Raji (cell line): ENCODE measurements around the gene YARS1.

Experiments
- POLR2A ChIP-seq: IDR thresholded peaks from 2 replicates; pipeline ENCODE4 v1.6.1; 2011; ENCODE audit warnings: low read depth, low read length, control low read depth; ENCODE audit not compliant: insufficient read depth

The YARS1 gene

DNA sequence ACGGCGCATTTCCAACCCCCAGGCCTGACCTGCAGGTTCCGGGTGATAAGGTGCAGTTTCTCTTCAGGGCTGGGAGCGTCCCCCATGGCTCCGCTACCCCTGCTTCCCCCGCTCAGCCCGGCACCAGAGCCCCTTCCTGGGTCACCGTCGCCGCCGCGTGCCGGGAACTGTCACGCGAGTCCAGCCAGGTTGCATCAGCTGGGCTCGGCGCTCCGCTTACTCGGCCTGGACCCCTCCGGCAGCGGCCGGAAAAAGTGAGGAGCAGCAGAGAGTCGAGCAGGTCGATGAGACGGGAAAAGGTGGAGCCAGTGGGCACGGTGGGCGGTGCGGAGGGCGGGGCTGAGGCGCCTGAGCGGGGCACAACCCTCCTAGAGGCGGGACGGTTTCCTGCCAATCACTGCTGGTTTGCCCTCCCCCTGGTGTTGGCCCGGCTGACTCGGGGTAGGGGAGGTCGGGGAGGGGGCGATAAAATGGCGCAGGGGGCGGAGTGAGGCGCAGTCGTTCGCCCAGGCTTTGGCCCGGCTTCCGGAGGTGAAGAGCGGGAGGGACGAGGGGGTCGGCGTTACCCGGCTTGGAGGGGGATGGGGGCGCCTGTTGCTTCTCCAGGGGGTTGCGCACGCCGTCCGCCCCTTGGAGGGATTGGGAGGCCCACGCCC is at the start of gene YARS1, which contains the start of gene S100PBP:
Gene YARS1 (minus strand): TSS at position 200 of the 656 bp plus-strand sequence. CDS start 114 bp downstream, at position 86.
Gene S100PBP (plus strand): TSS at position 495 of the 656 bp plus-strand sequence. CDS start 8,447 bp downstream, outside the sequence.
- TF ChIP-seq POLR2A: peak; percentile 71

DNA sequence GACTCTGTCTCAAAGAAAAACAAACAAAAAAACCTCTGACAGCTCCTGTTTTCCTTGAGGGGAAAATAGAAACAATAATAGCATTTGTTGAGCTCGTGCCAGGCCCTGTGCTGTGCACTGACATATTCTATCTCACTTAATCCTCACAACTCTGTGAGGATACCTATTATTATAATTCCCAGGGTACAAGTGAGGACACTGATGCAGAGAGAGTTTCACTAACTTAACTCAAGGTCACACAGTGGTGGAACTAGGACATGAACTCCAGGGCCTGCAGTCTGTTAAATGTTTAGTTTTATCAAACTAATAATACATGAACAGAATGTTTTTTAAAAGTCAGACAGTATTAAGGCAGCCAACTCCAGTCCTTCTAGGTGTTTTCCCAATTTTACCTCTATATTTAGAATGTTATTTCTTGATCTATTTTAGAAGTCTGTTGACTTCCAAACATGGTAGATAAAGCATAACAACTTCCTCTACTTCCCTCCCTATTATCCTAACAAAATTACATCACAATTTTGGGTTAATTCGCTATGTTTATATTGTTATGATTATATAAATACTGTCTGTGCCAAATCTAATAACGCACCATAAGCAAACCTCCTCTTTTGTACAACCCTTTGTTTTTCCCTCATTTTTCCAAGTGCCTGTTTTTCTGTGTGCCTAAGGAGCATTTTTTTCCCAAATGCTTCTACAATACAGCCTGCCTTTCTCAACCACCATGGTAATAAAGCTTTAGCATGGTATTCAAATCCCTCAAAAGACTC is 48.7 kb upstream of the YARS1 start:
- TF ChIP-seq POLR2A: no peak

DNA sequence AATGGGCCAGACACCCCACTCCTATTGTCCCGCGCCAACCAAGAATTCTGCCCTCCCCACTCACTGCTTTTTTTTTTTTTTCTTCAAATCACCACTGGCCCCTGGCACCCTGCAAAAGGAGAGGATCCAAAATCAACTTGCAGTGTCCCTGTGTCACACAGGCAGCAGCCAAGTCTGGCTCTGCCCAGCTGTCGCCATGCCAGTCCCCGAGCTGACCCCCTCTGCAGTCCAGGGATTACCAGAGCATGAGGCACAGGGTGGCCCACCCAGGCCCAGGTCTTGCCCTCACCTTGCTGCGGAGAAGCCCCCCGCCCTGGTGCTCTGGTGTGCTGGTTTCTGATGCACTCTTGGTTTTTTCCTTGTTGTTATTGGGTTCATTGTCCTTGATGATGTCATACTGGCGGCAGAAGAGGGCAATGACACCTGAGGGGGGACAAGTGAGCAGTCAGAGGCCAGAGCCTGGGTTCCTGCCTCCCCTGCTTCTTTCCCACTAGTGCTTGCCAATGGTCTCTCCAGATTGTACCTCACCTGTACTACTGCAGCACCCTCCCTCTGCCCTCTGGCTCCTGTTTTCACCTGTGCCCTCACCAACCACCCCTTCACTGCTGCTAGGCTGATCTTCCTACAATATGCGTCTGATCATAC is 47.3 kb upstream of the YARS1 start:
- TF ChIP-seq POLR2A: no peak

DNA sequence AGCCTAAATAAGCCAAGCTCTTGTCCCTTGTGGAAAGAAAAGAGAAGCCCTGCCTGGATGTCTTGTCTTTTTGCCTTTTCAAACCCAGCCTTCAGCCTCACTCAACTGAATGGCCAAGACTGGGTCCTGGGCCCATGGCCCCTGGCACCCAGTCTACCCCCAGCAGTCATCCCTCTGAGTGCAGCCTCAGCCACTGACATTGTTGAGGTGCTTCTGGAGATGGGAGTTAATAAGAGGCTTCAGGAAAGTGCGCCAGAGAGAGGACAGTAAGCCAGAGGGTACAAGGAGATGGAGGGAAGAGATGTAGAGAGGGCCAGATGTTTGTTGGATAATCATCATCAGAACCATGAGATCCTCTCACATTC is 46.7 kb upstream of the YARS1 start:
- no peak for TF ChIP-seq POLR2A

DNA sequence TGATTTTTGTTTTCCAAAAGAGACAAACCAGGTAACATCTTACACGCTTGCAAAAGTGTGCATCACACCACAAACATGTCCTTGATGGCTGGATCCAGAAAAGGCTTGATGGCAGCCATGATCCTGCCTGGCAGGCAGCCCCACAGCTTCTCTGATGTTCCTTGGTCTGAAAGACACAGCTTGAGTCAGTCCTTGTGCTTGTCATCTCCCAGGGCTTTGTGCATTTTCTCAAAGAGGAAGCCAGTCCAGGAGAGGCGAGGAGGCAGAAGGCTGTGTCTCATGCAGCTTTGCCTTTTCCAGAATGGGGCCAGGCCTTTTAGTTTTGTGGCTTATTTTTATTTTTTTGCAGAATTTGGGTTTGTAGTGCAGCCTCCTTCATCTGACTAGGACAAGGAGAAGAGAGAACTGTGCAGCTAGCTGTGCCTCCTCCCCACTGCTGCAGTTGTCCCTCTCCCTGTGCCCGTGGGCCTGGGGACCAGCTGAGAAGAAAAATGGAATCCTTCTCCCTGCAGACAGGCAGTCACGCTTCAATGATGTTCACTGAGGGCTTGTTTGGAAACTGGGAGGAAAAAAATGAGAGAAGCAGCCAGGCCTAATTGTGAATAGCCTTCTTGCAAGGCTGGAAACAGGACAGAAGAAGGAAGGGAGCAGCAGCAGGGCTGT is 46.2 kb upstream of the YARS1 start:
- TF ChIP-seq POLR2A: no peak

DNA sequence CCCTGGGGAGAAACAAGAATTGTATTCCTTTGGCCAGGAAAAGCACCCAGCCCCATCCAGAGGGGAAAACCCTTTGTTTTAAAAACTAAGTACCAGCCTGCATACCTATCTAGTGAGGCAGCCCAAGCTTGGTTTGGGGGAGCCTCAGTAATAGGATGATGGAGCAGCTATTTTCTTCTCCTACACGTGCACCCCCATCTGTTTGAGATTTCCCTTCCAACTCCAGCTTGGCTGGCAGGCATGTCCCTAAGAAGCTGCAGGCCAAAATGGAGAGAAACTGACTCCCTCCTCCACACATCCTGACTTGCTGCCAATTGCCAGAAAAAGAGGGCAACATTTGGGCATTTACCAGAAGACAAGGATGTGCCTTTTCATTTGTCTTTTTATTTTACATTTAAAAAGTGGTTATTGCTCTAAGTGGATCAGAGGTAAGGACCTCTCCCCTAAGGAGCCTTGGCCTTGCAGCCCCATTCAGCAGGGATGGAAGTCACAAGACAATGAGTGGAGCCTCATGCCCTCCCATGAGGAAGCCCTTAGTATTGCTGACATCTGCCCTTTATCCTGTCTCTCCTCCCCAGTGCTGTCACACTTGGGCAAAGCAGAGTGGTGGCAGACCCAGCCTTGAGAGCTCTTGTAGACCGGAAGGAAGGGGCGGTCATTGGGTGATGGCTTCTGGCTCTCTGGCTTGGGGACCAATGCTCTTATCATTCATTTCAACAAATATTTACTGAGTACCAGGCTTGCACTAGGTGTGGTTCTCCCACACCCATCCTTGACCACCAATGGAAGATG is 44.9 kb upstream of the YARS1 start:
- TF ChIP-seq POLR2A: no peak

DNA sequence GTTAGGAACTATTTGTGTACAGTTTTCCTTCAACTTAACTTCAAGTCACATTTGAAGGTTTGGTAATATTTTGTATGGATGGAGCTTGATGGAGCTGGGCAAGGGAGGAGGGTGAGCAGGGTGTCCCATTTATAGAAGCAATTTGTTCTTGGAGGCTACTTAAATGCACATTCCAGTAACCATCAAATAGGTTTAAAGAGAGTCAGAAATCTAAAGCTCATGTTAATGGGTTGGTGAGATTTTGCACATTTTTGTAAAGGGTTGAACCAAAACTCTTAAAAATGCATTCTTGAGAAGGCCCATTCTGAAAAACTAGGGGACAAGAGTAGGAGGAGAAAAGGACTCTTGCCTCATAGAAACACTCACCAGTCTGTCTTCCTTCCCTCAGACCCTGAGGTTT is 43.4 kb upstream of the YARS1 start:
- TF ChIP-seq POLR2A: no peak

DNA sequence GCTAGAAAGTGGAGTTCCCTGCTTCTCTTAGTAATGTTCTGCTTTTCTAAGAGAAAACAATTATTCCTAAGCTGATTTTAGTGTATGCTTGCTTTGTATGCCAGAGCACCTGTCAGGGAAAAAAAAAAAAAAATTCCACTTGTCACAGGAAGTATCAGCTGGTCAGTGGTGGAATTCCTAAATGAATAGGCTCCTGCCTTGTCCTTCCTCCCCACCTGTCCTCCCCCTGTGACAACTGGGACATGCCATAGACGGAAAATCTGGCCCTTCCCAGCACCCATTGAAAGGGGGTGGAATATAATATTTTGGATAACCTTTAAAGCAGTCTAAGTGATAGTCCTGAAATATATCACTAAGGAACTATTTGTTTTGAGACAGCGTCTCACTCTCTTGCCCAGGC is 42.8 kb upstream of the YARS1 start:
- TF ChIP-seq POLR2A: no peak

DNA sequence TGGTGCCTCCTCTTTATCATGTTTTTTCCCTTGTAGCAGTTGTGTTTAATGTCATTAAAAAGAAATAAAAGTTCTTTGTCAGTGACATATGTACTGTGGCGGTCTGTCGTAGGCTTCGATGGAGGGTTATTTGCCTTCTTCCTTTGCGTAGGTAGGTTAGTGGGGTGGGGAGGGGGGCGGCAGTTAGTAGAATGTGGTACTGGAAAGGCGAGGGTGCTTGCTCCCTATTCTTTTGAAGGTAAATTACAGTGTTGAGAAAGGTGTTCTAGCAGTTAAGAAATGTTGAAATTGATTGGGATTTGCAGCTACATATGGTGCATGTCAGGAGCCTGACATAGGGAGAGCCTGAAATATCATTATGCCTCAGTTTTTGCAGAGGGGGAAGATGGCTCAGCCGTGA is 41.6 kb upstream of the YARS1 start:
- no peak for TF ChIP-seq POLR2A

DNA sequence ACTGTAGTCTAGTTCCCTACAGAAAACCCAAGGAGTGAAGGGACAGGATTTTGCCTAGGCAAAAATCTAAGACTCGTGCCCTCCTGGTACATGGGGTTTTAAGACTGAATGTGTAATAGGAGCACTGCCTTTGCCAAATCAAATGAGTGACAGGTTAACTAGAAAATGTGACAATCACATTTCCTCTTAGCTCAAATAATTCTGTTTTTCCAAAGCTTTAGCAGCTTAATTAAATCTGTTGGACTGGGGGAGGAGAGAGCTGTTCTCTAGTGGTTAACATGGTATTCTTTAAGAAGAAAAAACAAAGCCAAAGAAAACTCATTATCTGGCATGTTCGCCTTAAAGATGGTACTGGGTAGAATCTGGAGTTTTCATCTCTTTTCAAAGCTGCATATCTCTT is 41.0 kb upstream of the YARS1 start:
- TF ChIP-seq POLR2A: no peak

DNA sequence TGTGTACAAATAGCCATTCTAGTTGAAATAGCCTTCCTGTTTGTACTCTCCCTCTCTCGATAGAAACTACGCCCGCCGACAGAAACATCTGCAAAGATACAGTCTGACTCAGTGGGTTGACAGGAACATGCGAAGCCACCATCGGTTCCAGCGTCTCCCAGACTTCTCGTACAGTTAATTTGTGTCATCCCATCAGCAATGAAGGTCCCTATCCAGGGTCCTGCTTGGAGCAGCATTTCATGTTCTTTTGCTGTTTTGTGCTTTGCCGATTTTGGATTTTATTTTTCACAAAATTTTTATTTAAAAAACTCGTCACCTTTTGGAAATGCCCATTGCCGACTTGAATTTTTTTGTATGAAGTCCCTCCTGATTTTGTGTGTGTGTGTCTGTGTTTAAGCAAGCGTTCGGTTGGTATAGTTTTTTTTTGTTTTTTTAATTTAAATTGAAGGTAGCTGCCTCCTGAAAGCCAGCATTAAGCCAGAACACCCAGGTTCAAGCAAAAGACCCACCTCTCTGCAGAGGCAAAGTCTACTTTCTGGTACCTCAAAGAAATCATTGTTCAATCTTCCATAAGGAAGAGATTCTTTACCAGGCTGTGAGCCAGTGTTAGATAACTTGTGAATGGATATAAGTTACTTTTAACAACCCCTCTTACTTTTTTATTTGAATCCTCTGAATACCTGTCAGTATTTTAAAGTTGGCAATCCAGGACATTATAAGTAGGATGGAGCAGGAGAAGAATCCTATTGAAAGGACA is 38.9 kb upstream of the YARS1 start:
- TF ChIP-seq POLR2A: no peak

DNA sequence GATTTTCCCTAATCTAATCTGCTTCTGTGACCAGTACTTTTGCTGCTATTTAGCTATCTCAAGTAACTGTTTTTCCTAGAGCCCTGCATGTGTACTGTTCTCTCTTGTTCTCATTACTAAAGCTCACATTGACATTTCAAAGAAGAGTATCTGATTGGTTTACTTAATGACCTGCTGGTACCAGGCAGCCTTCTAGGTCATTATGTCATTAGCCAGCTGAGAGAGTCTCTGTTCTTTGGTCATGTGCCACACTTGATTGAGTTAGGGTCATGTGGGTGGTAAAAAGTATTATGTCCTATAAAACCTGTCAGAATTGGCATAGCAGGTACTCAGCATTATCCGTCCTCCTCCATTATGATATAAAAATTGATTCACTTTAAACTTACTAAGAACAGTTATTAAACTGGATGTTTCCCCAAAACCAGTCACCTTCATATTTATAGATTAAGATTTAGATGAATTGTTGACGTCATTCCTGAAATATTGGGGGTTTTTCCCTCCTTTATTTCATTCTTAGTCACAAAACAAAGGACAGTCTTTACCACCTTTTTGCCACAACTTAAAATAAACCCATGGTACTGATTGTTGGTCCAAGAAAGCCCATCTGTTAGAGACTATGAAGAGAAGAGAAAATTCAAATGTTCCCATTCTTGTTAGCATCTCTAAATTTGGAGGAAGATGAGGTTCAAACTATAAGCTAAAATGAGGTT is 31.4 kb upstream of the YARS1 start:
- TF ChIP-seq POLR2A: no peak

DNA sequence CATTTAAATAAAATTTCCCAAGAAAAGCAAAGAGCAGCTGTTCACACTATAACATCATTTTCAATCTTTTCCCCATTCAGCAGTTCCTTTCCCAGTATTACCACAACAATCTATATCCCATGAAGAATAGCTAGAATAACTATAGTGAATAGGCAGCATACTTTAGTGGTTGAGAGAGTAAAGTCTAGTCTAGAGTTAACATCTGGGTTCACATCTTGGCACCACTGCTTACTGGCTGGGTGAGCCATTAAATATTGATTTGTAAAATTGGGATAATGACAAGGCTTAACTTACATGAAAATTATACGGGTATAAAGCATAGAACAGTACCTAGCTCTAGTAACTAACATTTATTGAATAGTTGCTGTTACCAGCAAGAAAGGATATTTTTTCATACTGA is 14.7 kb upstream of the YARS1 start:
- TF ChIP-seq POLR2A: no peak
